NCI-H2227 treated with DMSO at 0.1 percent for 48 hours (cell line): Measurements from ENCODE around the gene PPAN.

Experiments
- DNase-seq: peaks from one replicate; lab custom pipeline; 2025; lab: John Stamatoyannopoulos, UW

The PPAN gene

DNA sequence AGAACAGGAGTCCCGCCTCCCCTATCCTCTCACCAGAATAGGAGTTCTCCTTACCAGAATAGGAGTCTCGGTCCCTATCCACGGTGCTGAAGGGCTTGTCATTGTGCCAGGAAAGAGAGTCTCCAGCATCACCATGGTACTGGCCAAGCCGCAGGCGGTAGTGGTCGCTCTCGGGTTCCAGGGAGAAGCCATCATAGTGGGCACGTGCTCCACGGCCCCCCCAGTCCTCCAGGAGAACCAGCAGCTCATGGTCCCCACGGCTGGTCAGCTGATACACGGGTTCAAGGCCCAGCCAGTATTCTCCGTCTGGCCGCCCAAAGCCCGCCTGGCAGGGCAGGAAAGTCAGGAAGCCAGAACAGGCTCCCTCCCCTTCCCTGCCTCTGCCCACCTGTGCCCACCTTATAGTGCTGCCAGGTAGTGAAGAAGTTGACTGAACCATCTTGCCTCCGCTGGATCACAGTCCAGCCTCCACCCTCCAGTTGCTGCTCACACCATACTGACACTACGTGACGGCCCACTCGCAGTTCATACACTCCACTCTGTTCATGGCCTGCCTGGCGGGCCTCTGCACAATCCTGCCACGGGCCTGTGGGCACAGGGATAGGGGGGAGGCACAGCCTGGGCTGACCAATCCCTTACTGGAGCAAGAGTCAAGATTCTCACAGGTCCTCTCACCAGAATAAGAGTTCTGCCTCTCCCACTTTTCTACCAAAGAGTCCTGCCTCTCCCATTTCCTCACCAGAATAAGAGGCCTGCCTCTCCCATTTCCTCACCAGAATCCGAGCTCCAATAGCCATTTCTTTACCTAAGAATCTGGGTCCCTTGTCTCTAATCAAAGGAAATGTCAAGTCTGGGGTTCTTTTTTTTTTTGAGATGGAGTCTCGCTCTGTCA lies 12.6 kb upstream of the PPAN start:
- no peak for DNase-seq

DNA sequence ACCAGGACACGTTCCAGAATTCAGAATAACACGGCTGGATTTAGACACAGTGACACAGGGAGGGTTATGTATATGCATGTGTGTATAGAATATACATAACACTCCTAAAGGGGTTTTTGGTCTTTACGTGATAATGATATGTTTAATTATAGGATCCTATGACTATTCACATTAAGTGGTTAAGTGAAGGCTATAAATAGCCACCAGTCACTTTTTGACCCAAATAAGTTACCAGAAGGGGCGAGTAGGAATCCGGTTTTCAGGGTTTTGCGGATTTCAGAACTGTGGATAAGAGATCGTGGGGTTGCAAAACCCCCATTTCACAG lies 10.6 kb upstream of the PPAN start:
- DNase-seq: no peak

DNA sequence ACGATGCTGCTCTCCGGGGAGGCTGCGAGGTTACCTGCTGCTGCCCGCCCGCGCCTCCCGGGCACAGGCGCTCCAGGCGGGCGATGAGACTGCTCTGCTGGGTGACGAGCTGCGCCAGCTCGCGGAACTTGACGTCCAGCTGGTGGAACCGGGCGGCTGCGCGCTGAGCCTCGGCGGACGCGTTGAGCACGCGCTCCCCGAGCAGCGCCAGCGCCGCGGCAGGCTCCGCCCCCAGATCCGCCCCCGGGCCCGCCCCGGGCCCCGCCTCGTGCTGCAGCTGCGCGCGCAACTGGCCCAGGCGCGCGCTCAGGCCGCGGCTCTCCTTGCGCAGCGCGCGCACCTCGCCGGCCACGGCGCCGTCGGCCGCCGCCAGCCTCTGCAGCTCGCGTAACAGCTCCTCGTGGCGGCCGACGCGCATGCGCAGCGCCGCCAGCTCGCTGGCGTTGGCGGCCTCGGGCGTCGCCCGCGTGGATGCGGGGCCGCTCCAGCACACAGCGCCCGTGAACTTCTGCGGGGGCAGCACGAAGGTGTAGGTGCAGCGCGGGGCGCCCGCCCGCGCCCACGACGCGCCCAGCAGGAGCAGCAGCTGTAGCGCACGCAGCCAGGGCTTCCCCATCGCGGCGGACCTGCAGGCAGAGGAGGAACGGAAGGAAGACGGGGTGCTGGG lies 10.1 kb upstream of the PPAN start:
- peak; percentile 82 for DNase-seq

DNA sequence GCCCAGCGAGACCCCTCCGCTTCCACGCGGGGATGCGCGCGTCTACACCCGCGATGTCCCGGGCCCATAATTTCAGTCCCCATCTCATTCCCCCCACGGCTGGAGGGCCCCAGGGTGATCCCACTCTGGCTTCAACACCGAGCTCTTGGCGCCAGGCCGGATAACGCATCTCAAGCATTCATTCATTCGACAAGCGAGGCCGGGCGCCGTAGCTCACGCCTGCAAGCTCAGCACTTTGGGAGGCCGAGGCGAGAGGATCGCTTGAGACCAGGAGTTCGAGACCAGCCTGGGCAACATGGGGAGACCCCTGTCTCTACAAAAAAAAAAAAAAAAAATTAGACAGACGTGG lies 9.6 kb upstream of the PPAN start:
- no peak for DNase-seq

DNA sequence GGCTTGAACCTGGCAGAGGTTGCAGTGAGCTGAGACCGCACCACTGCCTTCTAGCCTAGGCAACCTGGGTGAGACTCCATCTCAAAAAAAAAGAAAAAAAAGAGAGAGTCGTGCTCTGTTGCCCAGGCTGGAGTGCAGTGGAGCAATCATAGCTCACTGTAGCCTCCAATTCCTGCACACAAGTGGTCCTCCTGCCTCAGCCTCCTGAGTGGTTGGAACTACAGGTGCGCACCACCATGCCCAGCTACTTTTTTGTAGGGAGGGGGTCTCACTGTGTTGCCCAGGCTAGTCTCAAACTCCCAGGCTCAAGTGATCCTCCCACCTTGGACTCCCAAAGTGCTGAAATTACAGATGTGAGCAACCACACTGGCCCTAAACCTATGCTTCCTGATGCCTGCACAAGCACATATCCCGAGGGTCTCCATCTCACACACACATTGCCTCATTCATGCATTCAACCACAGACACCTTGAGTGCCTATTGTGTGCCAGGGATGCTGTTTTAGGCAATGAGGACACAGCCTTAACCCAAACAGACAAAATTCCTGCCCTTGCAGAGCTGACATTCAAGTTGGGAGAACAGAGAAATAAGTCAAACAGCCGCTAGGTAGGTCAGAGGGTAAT lies 5.9 kb upstream of the PPAN start:
- DNase-seq: no peak

DNA sequence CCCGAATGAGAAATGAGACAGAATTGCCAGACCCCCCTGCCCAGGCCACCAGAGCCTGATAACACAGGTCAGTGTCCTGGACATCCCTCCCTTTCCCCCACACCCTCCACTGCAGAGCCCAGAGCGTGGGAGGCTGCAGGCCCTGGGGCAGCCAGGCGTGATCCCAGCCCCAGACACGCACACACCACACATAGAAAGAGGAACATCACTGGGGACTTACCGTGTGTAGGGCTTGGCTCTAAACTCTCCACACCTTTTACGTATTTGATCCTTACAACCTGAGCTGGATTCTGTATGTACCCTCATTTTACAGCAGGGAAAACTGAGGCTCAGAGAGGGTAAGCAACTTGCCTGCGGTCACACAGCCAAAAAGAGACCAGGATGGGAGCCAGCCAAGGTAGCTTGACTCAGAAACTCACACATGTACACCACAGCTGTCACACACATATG lies 3.4 kb upstream of the PPAN start:
- no peak for DNase-seq

DNA sequence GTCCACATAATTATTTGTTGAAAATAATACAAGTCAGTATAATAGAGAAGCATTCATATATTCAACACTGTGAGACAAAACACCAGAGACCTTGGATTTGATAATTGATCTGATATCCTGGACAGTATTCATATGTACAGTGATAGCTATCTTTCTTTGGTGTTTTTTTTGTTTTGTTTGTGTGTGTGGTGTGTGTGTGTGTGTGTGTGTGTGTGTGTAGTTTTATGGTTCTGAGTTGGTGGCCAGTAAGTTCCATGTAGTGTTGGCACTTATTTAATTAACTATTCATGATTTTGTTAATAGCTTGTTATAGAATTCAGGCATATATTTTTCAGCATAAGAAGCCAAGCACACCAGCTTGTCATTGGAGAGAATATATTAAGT lies 2.0 kb upstream of the PPAN start:
- no peak for DNase-seq

DNA sequence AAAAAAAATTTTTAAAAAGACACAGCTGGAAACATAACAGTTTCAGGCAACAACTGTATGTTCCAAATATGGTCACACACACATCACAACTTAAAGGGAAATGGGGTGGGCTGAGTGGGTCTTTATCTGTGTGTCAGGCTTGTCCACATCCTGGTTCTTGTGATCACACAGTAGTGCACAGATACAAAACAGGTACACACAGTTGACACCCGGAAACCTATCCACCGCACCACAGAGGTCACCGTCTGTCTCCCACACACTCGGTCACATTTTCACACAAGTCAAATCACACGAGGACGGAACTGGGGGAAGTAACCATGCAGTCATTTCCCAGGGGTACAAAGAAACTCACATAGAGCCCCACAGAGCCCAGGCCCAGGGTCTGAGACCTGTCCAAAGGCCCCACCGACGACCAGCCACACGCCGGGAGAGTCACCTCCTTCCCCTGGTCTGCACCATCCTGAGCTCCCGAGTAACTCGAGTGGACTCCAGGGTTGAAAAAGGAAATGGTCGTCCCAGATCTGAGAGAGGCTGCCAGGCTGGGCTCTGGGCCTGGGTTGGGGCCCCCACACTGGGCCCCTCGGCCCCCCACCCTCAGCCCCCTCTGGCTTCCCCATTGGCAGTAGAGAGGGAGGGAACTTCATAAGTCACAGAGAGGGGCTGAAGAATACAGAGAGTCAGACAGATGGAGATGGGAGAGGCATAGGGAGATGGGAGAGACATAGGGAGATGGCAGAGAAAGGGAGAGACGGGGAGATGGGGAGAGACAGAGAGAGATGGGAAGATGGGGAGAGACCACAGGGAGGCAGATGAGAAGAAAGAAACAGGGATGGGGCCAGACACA lies 1.3 kb upstream of the PPAN start:
- no peak for DNase-seq

DNA sequence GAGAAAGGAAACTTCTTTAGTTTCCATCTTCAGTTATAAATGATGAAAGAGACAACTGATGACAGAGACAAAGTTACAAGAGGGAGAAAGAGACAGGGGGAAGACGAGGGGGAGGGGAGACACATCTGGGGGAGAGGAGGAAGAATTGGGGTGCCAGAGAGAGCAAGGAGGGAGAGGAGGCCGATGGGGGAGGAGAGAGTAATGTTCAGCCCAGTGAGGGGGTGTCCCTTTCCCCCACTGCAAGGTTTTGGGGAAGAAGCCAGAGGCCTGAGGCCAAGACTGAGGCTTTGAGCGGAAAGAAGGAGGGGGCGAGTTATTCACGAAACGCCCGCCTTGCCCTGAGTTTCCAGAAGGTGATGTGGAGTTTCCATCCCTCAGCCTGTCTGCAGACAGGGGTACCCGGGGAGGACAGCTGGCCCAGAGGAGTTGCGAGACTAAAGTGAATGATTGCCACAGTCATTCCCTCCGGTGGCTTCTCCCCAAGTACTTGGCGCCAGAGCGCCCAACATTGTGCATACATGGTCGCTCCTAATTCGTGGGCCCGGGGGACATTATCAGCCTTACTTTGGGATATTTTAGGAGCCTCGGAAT lies 558 bp upstream of the PPAN start:
- no peak for DNase-seq

DNA sequence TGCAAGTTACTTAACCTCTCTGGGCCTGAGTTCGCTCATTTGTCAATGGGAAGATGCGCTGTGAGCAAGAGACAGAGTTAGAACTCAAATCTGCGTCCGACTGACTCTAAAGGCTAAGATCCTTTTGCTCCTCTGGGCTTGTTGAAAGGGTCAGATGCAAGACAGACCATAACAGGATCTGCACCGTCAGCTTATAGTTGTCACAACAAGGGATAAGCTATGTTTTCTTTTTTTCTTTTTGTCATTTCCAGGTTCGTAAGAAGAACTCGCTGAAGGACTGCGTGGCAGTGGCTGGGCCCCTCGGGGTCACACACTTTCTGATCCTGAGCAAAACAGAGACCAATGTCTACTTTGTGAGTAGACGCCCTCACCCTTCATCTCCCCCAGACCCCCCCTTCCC lies 1.1 kb downstream of the PPAN start:
- no peak for DNase-seq

DNA sequence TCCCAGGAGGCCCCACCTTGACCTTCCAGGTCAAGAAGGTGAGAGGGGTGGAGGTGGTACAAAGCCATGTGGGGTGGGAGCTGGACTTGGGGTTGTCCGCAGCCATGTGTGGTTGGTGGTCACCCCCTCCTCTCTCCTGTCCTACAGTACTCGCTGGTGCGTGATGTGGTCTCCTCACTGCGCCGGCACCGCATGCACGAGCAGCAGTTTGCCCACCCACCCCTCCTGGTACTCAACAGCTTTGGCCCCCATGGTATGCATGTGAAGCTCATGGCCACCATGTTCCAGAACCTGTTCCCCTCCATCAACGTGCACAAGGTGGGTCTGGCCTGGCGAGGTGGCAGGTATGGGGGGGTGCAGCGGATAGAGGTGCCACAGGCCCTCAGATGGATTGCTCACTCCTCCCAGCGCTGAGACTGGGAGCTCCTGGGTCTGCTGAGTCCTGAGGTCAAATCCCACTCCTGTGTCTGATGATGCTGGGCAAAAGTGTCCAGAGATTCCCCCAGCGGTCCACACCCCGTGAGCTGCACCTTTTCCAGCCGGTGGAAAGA lies 1.7 kb downstream of the PPAN start:
- DNase-seq: no peak

DNA sequence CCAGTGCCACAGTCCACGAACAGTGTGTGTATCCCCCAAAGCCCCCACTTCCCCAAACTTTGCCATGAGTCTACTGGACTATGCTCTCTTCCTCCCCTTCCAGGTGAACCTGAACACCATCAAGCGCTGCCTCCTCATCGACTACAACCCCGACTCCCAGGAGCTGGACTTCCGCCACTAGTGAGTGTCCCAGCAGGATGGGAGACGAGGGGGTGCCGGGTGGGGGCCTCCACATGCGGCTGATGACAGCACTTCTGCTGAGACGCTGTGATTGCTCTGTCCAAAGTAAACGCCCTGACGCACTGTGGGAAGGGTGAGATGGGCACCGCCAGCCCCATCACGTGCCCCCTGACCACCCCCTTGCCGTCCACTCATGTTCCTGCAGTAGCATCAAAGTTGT lies 3.4 kb downstream of the PPAN start:
- DNase-seq: no peak

DNA sequence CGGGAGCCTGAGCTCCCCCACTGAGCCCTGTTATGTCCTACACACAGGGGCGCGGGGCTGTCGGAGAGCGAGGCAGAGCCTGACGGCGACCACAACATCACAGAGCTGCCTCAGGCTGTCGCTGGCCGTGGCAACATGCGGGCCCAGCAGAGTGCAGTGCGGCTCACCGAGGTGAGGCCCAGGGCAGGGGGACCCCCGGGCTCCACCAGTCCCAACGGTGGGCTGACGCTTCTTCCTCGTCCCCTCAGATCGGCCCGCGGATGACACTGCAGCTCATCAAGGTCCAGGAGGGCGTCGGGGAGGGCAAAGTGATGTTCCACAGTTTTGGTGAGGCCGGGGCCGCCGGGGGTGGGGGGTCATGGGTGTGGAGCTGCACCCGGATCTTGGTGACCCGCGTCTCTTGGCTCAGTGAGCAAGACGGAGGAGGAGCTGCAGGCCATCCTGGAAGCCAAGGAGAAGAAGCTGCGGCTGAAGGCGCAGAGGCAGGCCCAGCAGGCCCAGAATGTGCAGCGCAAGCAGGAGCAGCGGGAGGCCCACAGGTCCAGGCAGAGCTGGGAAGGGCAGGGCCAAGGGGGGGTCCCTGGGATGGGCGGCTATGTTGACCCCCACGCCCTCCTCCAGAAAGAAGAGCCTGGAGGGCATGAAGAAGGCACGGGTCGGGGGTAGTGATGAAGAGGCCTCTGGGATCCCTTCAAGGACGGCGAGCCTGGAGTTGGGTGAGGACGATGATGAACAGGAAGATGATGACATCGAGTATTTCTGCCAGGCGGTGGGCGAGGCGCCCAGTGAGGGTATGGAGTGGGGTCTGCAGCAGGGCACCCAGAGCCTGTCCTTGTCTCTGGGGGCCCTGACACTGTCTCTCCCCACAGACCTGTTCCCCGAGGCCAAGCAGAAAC lies 4.2 kb downstream of the PPAN start:
- no peak for DNase-seq

DNA sequence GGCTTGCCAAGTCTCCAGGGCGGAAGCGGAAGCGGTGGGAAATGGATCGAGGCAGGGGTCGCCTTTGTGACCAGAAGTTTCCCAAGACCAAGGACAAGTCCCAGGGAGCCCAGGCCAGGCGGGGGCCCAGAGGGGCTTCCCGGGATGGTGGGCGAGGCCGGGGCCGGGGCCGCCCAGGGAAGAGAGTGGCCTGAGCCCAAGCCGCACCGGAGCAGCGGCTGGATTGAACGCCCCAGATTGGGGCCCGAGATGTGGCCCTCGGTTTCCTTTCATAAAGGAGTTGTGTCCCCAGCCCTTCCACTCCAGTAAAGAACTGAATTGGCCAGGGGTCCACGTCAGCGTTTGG lies 4.8 kb downstream of the PPAN start:
- no peak for DNase-seq

DNA sequence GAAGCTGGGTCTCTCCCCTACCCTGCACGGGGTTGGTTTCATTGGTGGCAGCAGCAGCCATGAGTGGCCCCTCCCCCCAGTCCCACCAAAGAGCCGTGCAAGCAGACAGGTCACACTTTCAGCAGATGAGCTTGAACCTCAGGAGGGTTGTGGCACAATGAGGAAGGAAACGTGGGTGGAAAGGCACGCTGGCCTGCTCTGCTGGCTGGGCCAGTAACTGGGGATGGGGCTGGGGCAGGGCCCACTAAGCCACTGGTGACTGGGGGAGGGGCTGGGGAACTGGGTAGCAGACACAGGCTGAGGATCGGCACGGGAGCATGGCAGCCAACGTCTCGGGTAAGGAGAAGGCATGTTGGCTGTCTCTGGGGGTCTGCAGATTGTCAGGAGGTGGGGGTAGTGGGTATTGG lies 5.2 kb downstream of the PPAN start, which contains the start of gene P2RY11:
Gene P2RY11 (plus strand): TSS at position 289 of the 407 bp plus-strand sequence. CDS start 29 bp downstream, at position 318.
- DNase-seq: no peak

DNA sequence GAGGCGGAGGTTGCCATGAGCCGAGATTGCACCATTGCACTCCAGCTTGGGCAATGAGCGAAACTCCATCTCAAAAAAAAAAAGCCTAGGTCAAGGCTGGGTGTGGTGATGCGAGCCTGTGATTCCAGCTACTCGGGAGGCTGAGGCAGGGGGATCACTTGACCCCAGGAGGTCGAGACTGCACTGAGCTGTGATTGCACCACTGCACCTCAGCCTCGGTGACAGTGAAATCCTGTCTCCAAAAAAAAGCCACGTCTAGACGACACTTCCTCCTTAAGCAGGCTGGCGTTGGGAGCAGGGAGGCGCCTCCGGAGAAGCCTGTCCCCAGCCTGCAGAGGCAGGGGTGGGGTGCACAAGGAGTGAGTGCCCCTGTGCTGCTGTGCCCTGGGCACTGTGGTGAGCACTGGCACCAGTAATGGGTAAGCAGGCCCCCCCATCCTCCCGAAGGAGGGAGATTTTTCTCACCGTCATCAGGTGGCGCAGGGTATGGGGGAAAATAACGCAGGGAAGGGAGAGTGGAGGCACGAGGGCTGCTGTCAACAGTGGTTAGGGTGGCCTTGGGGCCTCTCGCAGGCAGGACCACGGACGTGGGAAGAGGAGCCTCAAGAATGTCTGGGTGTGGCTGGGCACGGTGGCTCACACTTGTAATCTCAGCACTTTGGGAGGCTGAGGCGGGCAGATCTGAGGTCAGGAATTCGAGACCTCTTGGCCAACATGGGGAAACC lies 6.0 kb downstream of the PPAN start:
- no peak for DNase-seq

DNA sequence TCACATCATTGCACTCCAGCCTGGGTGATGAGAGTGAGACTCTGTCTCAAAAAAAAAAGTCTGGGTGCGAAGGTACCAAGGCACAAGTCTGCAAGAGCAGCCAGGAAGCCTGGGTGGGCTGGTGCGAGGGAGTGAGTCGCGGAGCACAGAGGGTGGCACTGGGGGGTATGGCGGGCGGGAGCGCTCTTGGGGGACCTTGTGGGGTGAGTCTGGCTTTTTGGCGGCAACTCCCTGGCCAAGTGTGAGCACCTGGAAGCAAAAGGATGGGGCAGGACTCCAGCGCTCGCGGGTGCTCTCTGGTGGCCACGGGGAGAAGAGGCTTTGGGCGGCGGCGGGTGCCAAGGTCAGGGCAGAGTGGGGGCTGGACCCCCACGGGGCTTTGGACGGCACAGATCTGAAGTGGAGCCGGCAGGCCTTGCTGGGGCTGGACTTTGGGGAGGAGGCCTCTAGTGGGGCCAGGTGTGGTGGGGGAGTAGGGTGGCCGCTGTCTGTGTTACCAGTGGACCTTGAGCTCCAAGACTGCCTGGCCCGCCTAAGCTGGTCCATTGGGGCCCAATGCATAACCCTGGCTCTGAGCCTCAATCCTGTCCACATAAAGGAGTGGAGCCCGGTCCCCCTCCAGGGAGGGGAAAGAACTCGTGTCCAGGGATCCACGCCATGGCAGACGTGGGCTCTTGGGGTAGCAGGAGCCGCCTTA lies 6.9 kb downstream of the PPAN start:
- no peak for DNase-seq

DNA sequence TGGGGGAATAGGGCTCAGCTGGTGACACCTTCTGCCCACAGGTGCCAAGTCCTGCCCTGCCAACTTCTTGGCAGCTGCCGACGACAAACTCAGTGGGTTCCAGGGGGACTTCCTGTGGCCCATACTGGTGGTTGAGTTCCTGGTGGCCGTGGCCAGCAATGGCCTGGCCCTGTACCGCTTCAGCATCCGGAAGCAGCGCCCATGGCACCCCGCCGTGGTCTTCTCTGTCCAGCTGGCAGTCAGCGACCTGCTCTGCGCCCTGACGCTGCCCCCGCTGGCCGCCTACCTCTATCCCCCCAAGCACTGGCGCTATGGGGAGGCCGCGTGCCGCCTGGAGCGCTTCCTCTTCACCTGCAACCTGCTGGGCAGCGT lies 7.4 kb downstream of the PPAN start:
- no peak for DNase-seq

DNA sequence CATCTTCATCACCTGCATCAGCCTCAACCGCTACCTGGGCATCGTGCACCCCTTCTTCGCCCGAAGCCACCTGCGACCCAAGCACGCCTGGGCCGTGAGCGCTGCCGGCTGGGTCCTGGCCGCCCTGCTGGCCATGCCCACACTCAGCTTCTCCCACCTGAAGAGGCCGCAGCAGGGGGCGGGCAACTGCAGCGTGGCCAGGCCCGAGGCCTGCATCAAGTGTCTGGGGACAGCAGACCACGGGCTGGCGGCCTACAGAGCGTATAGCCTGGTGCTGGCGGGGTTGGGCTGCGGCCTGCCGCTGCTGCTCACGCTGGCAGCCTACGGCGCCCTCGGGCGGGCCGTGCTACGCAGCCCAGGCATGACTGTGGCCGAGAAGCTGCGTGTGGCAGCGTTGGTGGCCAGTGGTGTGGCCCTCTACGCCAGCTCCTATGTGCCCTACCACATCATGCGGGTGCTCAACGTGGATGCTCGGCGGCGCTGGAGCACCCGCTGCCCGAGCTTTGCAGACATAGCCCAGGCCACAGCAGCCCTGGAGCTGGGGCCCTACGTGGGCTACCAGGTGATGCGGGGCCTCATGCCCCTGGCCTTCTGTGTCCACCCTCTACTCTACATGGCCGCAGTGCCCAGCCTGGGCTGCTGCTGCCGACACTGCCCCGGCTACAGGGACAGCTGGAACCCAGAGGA lies 7.9 kb downstream of the PPAN start:
- DNase-seq: no peak
